GM12865 (cell line): ENCODE results near the gene TM9SF4.

ENCODE experiments used
- DNase-seq: peaks from one replicate; pipeline ENCODE4 v3.0.0; 2010; ENCODE audit warnings: low read depth
- H3K4me3 ChIP-seq: 2 replicates; pipeline ENCODE4 v1.5.1; 2011; ENCODE audit warnings: mild to moderate bottlenecking, low read depth, low read length, control low read depth
- CTCF ChIP-seq: IDR thresholded peaks from 2 replicates; pipeline ENCODE4 v1.5.1; 2011; ENCODE audit warnings: low read length, control low read depth, low read depth, inconsistent platforms; ENCODE audit not compliant: insufficient read depth; ENCODE audit errors: missing control alignments

The TM9SF4 gene

GRCh38 chr20:32144898-32145662 lies 35.6 kb downstream of the TM9SF4 start:
- DNase-seq, result no peak
- no peak for TF ChIP-seq CTCF
- no peak overlapping the region for H3K4me3 ChIP-seq

GRCh38 chr20:32149566-32150170 lies 40.2 kb downstream of the TM9SF4 start:
- TF ChIP-seq CTCF, result no peak
- no peak for DNase-seq
- no peak overlapping the region for H3K4me3 ChIP-seq

GRCh38 chr20:32150291-32150848 lies 40.9 kb downstream of the TM9SF4 start:
- no peak for DNase-seq
- no peak for TF ChIP-seq CTCF
- H3K4me3 ChIP-seq, result no peak overlapping the region

GRCh38 chr20:32152421-32153155 lies 43.1 kb downstream of the TM9SF4 start:
- TF ChIP-seq CTCF, result no peak
- no peak for DNase-seq
- H3K4me3 ChIP-seq, result no peak overlapping the region

GRCh38 chr20:32153156-32153665 lies 43.7 kb downstream of the TM9SF4 start:
- H3K4me3 ChIP-seq, result no peak overlapping the region
- no peak for DNase-seq
- TF ChIP-seq CTCF, result no peak

GRCh38 chr20:32153771-32154170 lies 44.3 kb downstream of the TM9SF4 start:
- TF ChIP-seq CTCF, result no peak
- no peak for DNase-seq
- no peak overlapping the region for H3K4me3 ChIP-seq
